ENCODE data around the gene ITGB5. TPM values are rescaled to one million over a fixed set of nuclear protein-coding genes. Genes with fewer than 3 reads are reported as not detected.

The ITGB5 gene
- total and polyA plus RNA-seq, 2 experiments from 2014 or later = 33.9 to 383 TPM

GRCh38 chr3:124886168-124887056 is 753 bp downstream of the ITGB5 start:
- peak; percentile 81 for DNase-seq
- Histone ChIP-seq H3F3A (ENCODE audit: insufficient read depth) (peaks cover 42% of the 10 kb centered on the region), H4K20me1 (ENCODE audit: insufficient read depth) (no peaks in the 10 kb centered on the region), H3K4me3 (peak overlapping the region; percentile 87), H3K9me3 (ENCODE audit: low read depth) (no peaks in the 10 kb centered on the region), H3K79me2 (ENCODE audit: insufficient read depth) (peaks cover 47% of the 10 kb centered on the region), H3K4me1 (ENCODE audit: insufficient read depth) (peaks cover 33% of the 10 kb centered on the region), H3K4me2 (ENCODE audit: unreplicated experiment) (peak overlapping the region; percentile 98), H3K9ac (peak overlapping the region; percentile 90), H3K27ac (peak overlapping the region; percentile 85), H3K27me3 (replicated peaks; ENCODE audit: insufficient read depth) (no peaks in the 10 kb centered on the region), H3K36me3 (ENCODE audit: low read depth) (no peaks in the 10 kb centered on the region), H3K9me2 (ENCODE audit: insufficient read depth) (no peaks in the 10 kb centered on the region), H2AFZ (peak overlapping the region; percentile 42; the same call in 1 of the 2 replicates)
- in situ Hi-C loops (cut with MboI) = loop anchor here (10.0 kb wide), 1 partner anchor 92 kb away; no protein-coding TSS in a partner anchor
- 1 to 2% methylated on average over 43 to 57 of the region's 87 CpGs for WGBS, 2 experiments (ENCODE audit: low coverage in 1 of 2, low lambda C conversion rate in 2 of 2, missing lambda C conversion rate in 2 of 2)
- TF ChIP-seq EZH2 (IDR thresholded peaks at IDR 0.05; ENCODE audit: insufficient read depth, poor library complexity, severe bottlenecking) (no peak), EZH2phosphoT487 (IDR thresholded peaks at IDR 0.05; ENCODE audit: insufficient read depth, low read depth) (no peak)

GRCh38 chr3:124885466-124886167 is 1.5 kb downstream of the ITGB5 start:
- in situ Hi-C loops (cut with MboI) = loop anchor here (10.0 kb wide), 1 partner anchor 91 kb away; no protein-coding TSS in a partner anchor
- peak overlapping the region; percentile 87 for H3K4me3 ChIP-seq

GRCh38 chr3:124884474-124885101 is 2.6 kb downstream of the ITGB5 start:
- no peaks in the 10 kb centered on the region for H3K9me2 ChIP-seq (ENCODE audit: insufficient read depth)
- WGBS, 2 experiments (ENCODE audit: low coverage in 1 of 2, low lambda C conversion rate in 2 of 2, missing lambda C conversion rate in 2 of 2) = 82 to 83% methylated on average over 7 of the region's 7 CpGs
- peak overlapping the region; percentile 90 for H3K9ac ChIP-seq
- peaks cover 57% of the 10 kb centered on the region for H3F3A ChIP-seq (ENCODE audit: insufficient read depth)
- H3K9me3 ChIP-seq (ENCODE audit: low read depth) = no peaks in the 10 kb centered on the region
- H3K4me3 ChIP-seq = peak overlapping the region; percentile 87
- peaks cover 42% of the 10 kb centered on the region for H3K4me1 ChIP-seq (ENCODE audit: insufficient read depth)
- no peaks in the 10 kb centered on the region for H3K27me3 ChIP-seq (replicated peaks; ENCODE audit: insufficient read depth)
- peak overlapping the region; percentile 85 for H3K27ac ChIP-seq
- peak overlapping the region; percentile 98 for H3K4me2 ChIP-seq (ENCODE audit: unreplicated experiment)
- no peaks in the 10 kb centered on the region for H4K20me1 ChIP-seq (ENCODE audit: insufficient read depth)
- no peak overlapping the region for H2AFZ ChIP-seq
- TF ChIP-seq EZH2phosphoT487 (IDR thresholded peaks at IDR 0.05; ENCODE audit: insufficient read depth, low read depth) (no peak), EZH2 (IDR thresholded peaks at IDR 0.05; ENCODE audit: insufficient read depth, poor library complexity, severe bottlenecking) (no peak)
- no peaks in the 10 kb centered on the region for H3K36me3 ChIP-seq (ENCODE audit: low read depth)
- H3K79me2 ChIP-seq (ENCODE audit: insufficient read depth) = peaks cover 65% of the 10 kb centered on the region
- in situ Hi-C loops (cut with MboI) = loop anchor here (10.0 kb wide), 1 partner anchor 90 kb away; no protein-coding TSS in a partner anchor
- no peak for DNase-seq

More at GRCh38 chr3:124885466-124886167, 1.5 kb downstream of the ITGB5 start:
- WGBS, 2 experiments (ENCODE audit: low coverage in 1 of 2, low lambda C conversion rate in 2 of 2, missing lambda C conversion rate in 2 of 2) = 3% methylated on average over 17 of the region's 17 CpGs
- Histone ChIP-seq H2AFZ (0 out of 2 replicates have a peak overlapping the region, but pooled peaks have one; percentile 8), H3K27ac (peak overlapping the region; percentile 85), H3K9ac (peak overlapping the region; percentile 90), H3K4me1 (ENCODE audit: insufficient read depth) (peaks cover 33% of the 10 kb centered on the region), H3F3A (ENCODE audit: insufficient read depth) (peaks cover 49% of the 10 kb centered on the region), H3K36me3 (ENCODE audit: low read depth) (no peaks in the 10 kb centered on the region), H3K27me3 (replicated peaks; ENCODE audit: insufficient read depth) (no peaks in the 10 kb centered on the region), H3K4me2 (ENCODE audit: unreplicated experiment) (peak overlapping the region; percentile 98), H4K20me1 (ENCODE audit: insufficient read depth) (no peaks in the 10 kb centered on the region), H3K9me2 (ENCODE audit: insufficient read depth) (no peaks in the 10 kb centered on the region), H3K9me3 (ENCODE audit: low read depth) (no peaks in the 10 kb centered on the region), H3K79me2 (ENCODE audit: insufficient read depth) (peaks cover 55% of the 10 kb centered on the region)
- peak; percentile 87 for DNase-seq
- TF ChIP-seq EZH2phosphoT487 (IDR thresholded peaks at IDR 0.05; ENCODE audit: insufficient read depth, low read depth) = 0 out of 2 replicates have a peak, but pooled peaks have one; percentile 48
- no peak for TF ChIP-seq EZH2 (IDR thresholded peaks at IDR 0.05; ENCODE audit: insufficient read depth, poor library complexity, severe bottlenecking)
